Measurements from ENCODE around the gene NKX3-2. TPM values are rescaled to one million over a fixed set of nuclear protein-coding genes. Genes with fewer than 3 reads are reported as not detected.

NKX3-2 gene
- total and polyA plus RNA-seq, 2 of the 4 experiments (the other 2 are of a cell fraction) = 0.05 TPM; not detected in 1

GRCh38 chr4:13546142-13546940 lies 2.0 kb upstream of the NKX3-2 start (continued):
- no peak for TF ChIP-seq USF2 (IDR thresholded peaks at IDR 0.05; ENCODE audit: low read depth, low read length)

- no peak overlapping the region for H3K27ac ChIP-seq (ENCODE audit: insufficient read depth, low read length)
- H2BK120ac ChIP-seq (ENCODE audit: low read depth, low read length) = no peak overlapping the region
- H3K14ac ChIP-seq (replicated peaks; ENCODE audit: low read depth, low read length) = no peak overlapping the region
- no peak overlapping the region for H3K23ac ChIP-seq (ENCODE audit: low read depth, low read length)
- no peak overlapping the region for H4K8ac ChIP-seq (ENCODE audit: low read depth in 2 of 2, low read length in 2 of 2)
- in situ Hi-C loops (cut with MboI; ENCODE audit: low sequenced_read_pairs) = loop anchor here (5.0 kb wide), 2 partner anchors 693 to 813 kb away; no protein-coding TSS in a partner anchor
- H3K36me3 ChIP-seq (ENCODE audit: control insufficient read depth, insufficient read depth, low read length) = no peaks in the 10 kb centered on the region
- peaks cover 5% of the 10 kb centered on the region for H4K20me1 ChIP-seq (ENCODE audit: insufficient read depth, low read length)
- no peak overlapping the region for H3K56ac ChIP-seq (ENCODE audit: extremely low read depth, insufficient read depth, low read length)
- peaks cover 69% of the 10 kb centered on the region for H3K27me3 ChIP-seq (ENCODE audit: control insufficient read depth, insufficient read depth, low read length)
- BruUV-seq (replicated peaks) = no TSS peak
- no peaks in the 10 kb centered on the region for H3K79me1 ChIP-seq (ENCODE audit: low read depth in 1 of 2, low read length in 2 of 2)
- no peak overlapping the region for H3K4ac ChIP-seq (ENCODE audit: low read depth, low read length)
- intact Hi-C loops (cut with micrococcal nuclease) = loop anchor here (2.0 to 5.0 kb wide), 3 partner anchors 61 to 1778 kb away; partner anchors contain the start of gene RAB28
- no peak overlapping the region for H3K9ac ChIP-seq (ENCODE audit: low read depth, low read length)
- DNase-seq (no peak), ATAC-seq (ENCODE audit: low read depth) (no peak)
- no CpG with 5 or more reads among the region's 8 CpGs for whole genome bisulfite sequencing, 2 experiments (ENCODE audit: extremely low coverage in 2 of 2, insufficient read length in 1 of 2)
- CTCF ChIA-PET = no interaction called here
- no peak overlapping the region for H2AK5ac ChIP-seq (ENCODE audit: low read depth, low read length)
- dilution Hi-C loops (cut with HindIII; ENCODE audit: low sequenced_read_pairs, unreplicated experiment) = no loop called here
- H3K4me3 ChIP-seq (ENCODE audit: insufficient read depth, low read depth, low read length) = peak overlapping the region; percentile 58; the same call in 1 of the 2 replicates
- H3K18ac ChIP-seq (ENCODE audit: low read depth, low read length) = no peak overlapping the region
- peaks cover 13% of the 10 kb centered on the region for H3K9me3 ChIP-seq (ENCODE audit: control insufficient read depth, insufficient read depth, low read length)
- no peak overlapping the region for H4K5ac ChIP-seq (ENCODE audit: low read depth, low read length)
- no peak overlapping the region for H4K91ac ChIP-seq (ENCODE audit: insufficient read depth, low read depth, low read length)
- no peak overlapping the region for H2BK15ac ChIP-seq (ENCODE audit: low read depth, low read length)
- no peak overlapping the region for H2BK5ac ChIP-seq (ENCODE audit: low read depth, low read length, poor library complexity, severe bottlenecking)
- POLR2A ChIA-PET (ENCODE audit: unreplicated experiment) = no interaction called here
- no peak overlapping the region for H2AK9ac ChIP-seq (replicated peaks; ENCODE audit: low read depth, low read length, poor library complexity)
- TF ChIP-seq POLR2A (IDR thresholded peaks at IDR 0.05; ENCODE audit: low read depth, low read length) = no peak
- no peak for TF ChIP-seq CEBPB (IDR thresholded peaks at IDR 0.05; ENCODE audit: low read depth, low read length)
- H3K9me1 ChIP-seq (ENCODE audit: insufficient read depth, low read length) = peaks cover 2% of the 10 kb centered on the region; the same call in 1 of the 2 replicates
- H3K4me2 ChIP-seq (ENCODE audit: low read depth, low read length) = peak overlapping the region; percentile 100
- no peaks in the 10 kb centered on the region; the same call in 1 of the 2 replicates for H3K4me1 ChIP-seq (ENCODE audit: control insufficient read depth, insufficient read depth, low read length)
- no peak overlapping the region for H2AFZ ChIP-seq (replicated peaks; ENCODE audit: low read length, poor library complexity)
- no peak overlapping the region for H2BK20ac ChIP-seq (ENCODE audit: low read depth, low read length)
Observed at GRCh38 chr4:13545394-13545808, 1.1 kb upstream of the NKX3-2 start.
